NCI-H774 (cell line): Measurements from ENCODE around the gene ENG.
"Not testable (repeated sequence)": the region's sequence is repeated elsewhere in the genome, so short reads cannot be mapped to it uniquely, and the experiment has no call there.

ENCODE experiments used
- DNase-seq: peaks from one replicate; lab custom pipeline; 2025; lab: John Stamatoyannopoulos, UW

Gene ENG

GRCh38 chr9:127878001-127878651, 23.7 kb upstream of the ENG start:
- DNase-seq, result no peak

- DNase-seq, result peak; percentile 61
Observed at GRCh38 chr9:127877566-127877998, 23.1 kb upstream of the ENG start, which contains the start of gene AK1. Gene AK1, minus strand, starts transcription at chr9:127877675. Its CDS starts 3,058 bp downstream, at chr9:127874617.

- DNase-seq, result no peak
Observed at GRCh38 chr9:127876764-127877562, 22.5 kb upstream of the ENG start.

- DNase-seq, result no peak
Observed at GRCh38 chr9:127876026-127876763, 21.7 kb upstream of the ENG start.

- DNase-seq, result no peak
Observed at GRCh38 chr9:127875306-127875966, 21.0 kb upstream of the ENG start.

- DNase-seq, result no peak
Observed at GRCh38 chr9:127874301-127875221, 20.1 kb upstream of the ENG start.

GRCh38 chr9:127873886-127874285, 19.4 kb upstream of the ENG start:
- DNase-seq, result no peak

- no peak for DNase-seq
Observed at GRCh38 chr9:127873223-127873691, 18.8 kb upstream of the ENG start.

- DNase-seq, result no peak
Observed at GRCh38 chr9:127872369-127873222, 18.1 kb upstream of the ENG start.

GRCh38 chr9:127871531-127871930, 17.1 kb upstream of the ENG start:
- no peak for DNase-seq

GRCh38 chr9:127870887-127871286, 16.4 kb upstream of the ENG start:
- no peak for DNase-seq

- DNase-seq, result not testable (repeated sequence)
Observed at GRCh38 chr9:127870153-127870491, 15.7 kb upstream of the ENG start.

- DNase-seq, result peak; percentile 73
Observed at GRCh38 chr9:127869310-127870152, 15.1 kb upstream of the ENG start.

GRCh38 chr9:127868278-127868902, 13.9 kb upstream of the ENG start:
- DNase-seq, result no peak

- no peak for DNase-seq
Observed at GRCh38 chr9:127867356-127868277, 13.2 kb upstream of the ENG start.

GRCh38 chr9:127866535-127866934, 12.1 kb upstream of the ENG start:
- DNase-seq, result no peak

- no peak for DNase-seq
Observed at GRCh38 chr9:127865645-127866464, 11.4 kb upstream of the ENG start.
